Natural killer cell treated with Interleukin-12 subunit alpha and Interleukin-12 subunit beta and Interleukin-15 and Interleukin-18, amount 100 ng/mL, for 72 hours (primary cell): ENCODE data around the gene ROR1. TPM values are rescaled to one million over a fixed set of nuclear protein-coding genes. Genes with fewer than 3 reads are reported as not detected.

ENCODE experiments used
- ATAC-seq, 2 donors: fragments of 150-1000 bp; cut with Tn5 transposase in 1 of 2; sonication (Bioruptor Pico), chemical (Tn5 transposase) in 1 of 2; 2 replicates each; pipeline ENCODE4 v1.10.0; 2021
- DNase-seq: peaks from one replicate; pipeline ENCODE4 v3.0.0; 2022; ENCODE audit warnings: low spot score
- H3K27ac Mint-ChIP-seq, 2 donors: 1 replicate in 1 of 2; 2 replicates in 1 of 2; pipeline ENCODE4 v1.8.0; 2022; ENCODE audit warnings: mixed read lengths in 2 of 2, mild to moderate bottlenecking in 1 of 2, moderate library complexity in 1 of 2
- H3K27me3 Mint-ChIP-seq, 2 donors: 1 replicate in 1 of 2; 2 replicates in 1 of 2; pipeline ENCODE4 v1.8.0; 2022; ENCODE audit warnings: mixed read lengths in 2 of 2
- H3K36me3 Mint-ChIP-seq: one replicate; pipeline ENCODE4 v1.8.0; 2022; ENCODE audit warnings: mixed read lengths
- H3K4me1 Mint-ChIP-seq, 2 donors: 1 replicate in 1 of 2; 2 replicates in 1 of 2; pipeline ENCODE4 v1.8.0; 2022; ENCODE audit warnings: low read depth in 2 of 2, mixed read lengths in 2 of 2, mild to moderate bottlenecking in 1 of 2
- H3K4me3 Mint-ChIP-seq: one replicate; pipeline ENCODE4 v1.8.0; 2022; ENCODE audit warnings: mixed read lengths
- H3K9me3 Mint-ChIP-seq: 2 replicates; pipeline ENCODE4 v1.8.0; 2022; ENCODE audit warnings: mixed read lengths
- total RNA-seq, 2 donors: library from RNA; stranded (reverse); gene quantifications; one replicate each; pipeline ENCODE4 v1.2.3, GENCODE V29; 2022

Gene ROR1
- total RNA-seq, 2 donors from 2014 or later, result 0.38 TPM; not detected in 1

- Mint-ChIP-seq H3K27ac (no peak overlapping the region), H3K27me3 (peaks cover 13 to 22% of the 10 kb centered on the region in 2 donors), H3K4me1 (no peaks in the 10 kb centered on the region), H3K9me3 (no peaks in the 10 kb centered on the region), H3K4me3 (no peak overlapping the region), H3K36me3 (no peaks in the 10 kb centered on the region)
- ATAC-seq, result no peak
- DNase-seq, result no peak
These were observed 53.8 kb downstream of the ROR1 start for GRCh38 chr1:63827411-63828321.

- Mint-ChIP-seq H3K4me1 (no peaks in the 10 kb centered on the region), H3K36me3 (no peaks in the 10 kb centered on the region), H3K4me3 (no peak overlapping the region), H3K9me3 (no peaks in the 10 kb centered on the region), H3K27me3 (peaks cover 10 to 22% of the 10 kb centered on the region in 2 donors), H3K27ac (no peak overlapping the region)
- ATAC-seq (no peak), DNase-seq (no peak)
These were observed 54.7 kb downstream of the ROR1 start for GRCh38 chr1:63828322-63829044.

- no peak overlapping the region for H3K4me3 Mint-ChIP-seq
- no peak for ATAC-seq
- no peak overlapping the region for H3K27ac Mint-ChIP-seq
- no peaks in the 10 kb centered on the region for H3K9me3 Mint-ChIP-seq
- DNase-seq, result no peak
- no peaks in the 10 kb centered on the region for H3K4me1 Mint-ChIP-seq
- no peaks in the 10 kb centered on the region for H3K36me3 Mint-ChIP-seq
- peaks cover 14 to 30% of the 10 kb centered on the region in 2 donors for H3K27me3 Mint-ChIP-seq
These were observed 55.8 kb downstream of the ROR1 start for GRCh38 chr1:63829349-63830327.

GRCh38 chr1:63831409-63831808 is 57.6 kb downstream of the ROR1 start:
- no peaks in the 10 kb centered on the region for H3K4me1 Mint-ChIP-seq
- H3K36me3 Mint-ChIP-seq, result no peaks in the 10 kb centered on the region
- no peak overlapping the region for H3K4me3 Mint-ChIP-seq
- H3K27ac Mint-ChIP-seq, result no peak overlapping the region
- H3K9me3 Mint-ChIP-seq, result no peaks in the 10 kb centered on the region
- H3K27me3 Mint-ChIP-seq, result peaks cover 19 to 25% of the 10 kb centered on the region in 2 donors
- no peak for DNase-seq
- ATAC-seq, result no peak

GRCh38 chr1:63833363-63834119 is 59.7 kb downstream of the ROR1 start:
- H3K36me3 Mint-ChIP-seq, result no peaks in the 10 kb centered on the region
- no peak overlapping the region for H3K27ac Mint-ChIP-seq

GRCh38 chr1:63835128-63835527 is 61.3 kb downstream of the ROR1 start:
- no peaks in the 10 kb centered on the region for H3K9me3 Mint-ChIP-seq
- no peak overlapping the region for H3K4me3 Mint-ChIP-seq
- no peak overlapping the region for H3K27ac Mint-ChIP-seq

More at GRCh38 chr1:63833363-63834119, 59.7 kb downstream of the ROR1 start:
- H3K4me3 Mint-ChIP-seq, result no peak overlapping the region
- H3K27me3 Mint-ChIP-seq, result peaks cover 21 to 34% of the 10 kb centered on the region in 2 donors
- H3K9me3 Mint-ChIP-seq, result no peaks in the 10 kb centered on the region
- DNase-seq, result no peak
- no peaks in the 10 kb centered on the region for H3K4me1 Mint-ChIP-seq
- no peak for ATAC-seq

DNA sequence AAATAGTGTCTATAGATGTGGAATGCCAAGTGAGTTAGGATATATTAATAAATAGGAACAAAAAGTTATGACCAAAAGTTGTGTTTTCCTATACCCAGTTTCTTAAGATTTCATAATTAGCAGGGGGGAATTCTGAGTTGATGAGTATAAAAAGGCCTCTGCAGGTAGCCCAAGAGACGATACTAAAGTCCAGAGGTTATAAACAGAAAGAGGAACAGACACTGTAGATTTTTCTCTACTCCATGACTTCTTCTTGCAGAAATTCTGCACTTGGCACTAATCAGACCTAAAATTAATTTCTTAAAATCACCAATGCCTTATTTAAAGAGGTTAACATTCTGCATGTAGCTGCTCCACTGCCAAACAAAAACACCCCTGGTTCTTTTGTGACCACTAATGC is 62.6 kb downstream of the ROR1 start:
- Mint-ChIP-seq H3K9me3 (no peaks in the 10 kb centered on the region), H3K27ac (no peak overlapping the region), H3K36me3 (no peaks in the 10 kb centered on the region), H3K4me3 (no peak overlapping the region), H3K4me1 (no peaks in the 10 kb centered on the region), H3K27me3 (peaks cover 12 to 23% of the 10 kb centered on the region in 2 donors)
- DNase-seq, result no peak
- no peak for ATAC-seq

More at GRCh38 chr1:63835128-63835527, 61.3 kb downstream of the ROR1 start:
- peaks cover 12 to 23% of the 10 kb centered on the region in 2 donors for H3K27me3 Mint-ChIP-seq
- ATAC-seq (no peak), DNase-seq (no peak)
- H3K4me1 Mint-ChIP-seq, result no peaks in the 10 kb centered on the region
- H3K36me3 Mint-ChIP-seq, result no peaks in the 10 kb centered on the region

- Mint-ChIP-seq H3K36me3 (no peaks in the 10 kb centered on the region), H3K27ac (no peak overlapping the region), H3K4me1 (no peaks in the 10 kb centered on the region), H3K9me3 (no peaks in the 10 kb centered on the region), H3K27me3 (peaks cover 12 to 23% of the 10 kb centered on the region in 2 donors), H3K4me3 (no peak overlapping the region)
- ATAC-seq, result no peak
- DNase-seq, result no peak
These were observed 63.0 kb downstream of the ROR1 start for GRCh38 chr1:63836830-63837229.

DNA sequence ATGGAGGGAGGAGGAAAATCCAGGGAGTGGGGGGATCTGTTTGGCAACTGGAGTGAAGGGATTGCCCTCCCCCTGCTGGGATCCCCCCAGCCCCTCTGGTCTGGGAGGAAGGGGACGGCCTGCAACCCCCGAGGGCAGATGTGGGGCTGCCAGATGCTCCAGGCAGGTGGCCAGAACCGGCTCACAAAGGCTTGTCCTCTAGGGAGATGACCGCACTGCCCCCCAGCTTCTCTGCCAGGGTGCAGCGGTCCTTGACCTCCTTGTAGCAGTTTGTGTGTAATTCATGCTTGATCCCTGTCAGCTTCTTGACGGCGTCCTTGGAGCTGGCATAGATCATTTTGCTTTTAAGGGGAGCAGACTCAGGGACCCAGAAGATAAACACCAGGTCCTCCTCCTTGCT is 69.2 kb downstream of the ROR1 start:
- Mint-ChIP-seq H3K9me3 (no peaks in the 10 kb centered on the region), H3K4me3 (no peak overlapping the region), H3K36me3 (no peaks in the 10 kb centered on the region), H3K4me1 (no peaks in the 10 kb centered on the region), H3K27me3 (peaks cover 7 to 8% of the 10 kb centered on the region in 2 donors), H3K27ac (no peak overlapping the region)
- no peak for DNase-seq
- no peak for ATAC-seq

- no peaks in the 10 kb centered on the region for H3K36me3 Mint-ChIP-seq
- DNase-seq (no peak), ATAC-seq (no peak)
- H3K4me1 Mint-ChIP-seq, result no peaks in the 10 kb centered on the region
- peaks cover 7 to 8% of the 10 kb centered on the region in 2 donors for H3K27me3 Mint-ChIP-seq
- no peaks in the 10 kb centered on the region for H3K9me3 Mint-ChIP-seq
- no peak overlapping the region for H3K4me3 Mint-ChIP-seq
- H3K27ac Mint-ChIP-seq, result no peak overlapping the region
These were observed 70.1 kb downstream of the ROR1 start for GRCh38 chr1:63843884-63844283.

GRCh38 chr1:63845346-63845745 is 71.5 kb downstream of the ROR1 start:
- no peak for ATAC-seq
- Mint-ChIP-seq H3K36me3 (no peaks in the 10 kb centered on the region), H3K9me3 (no peaks in the 10 kb centered on the region), H3K27ac (no peak overlapping the region), H3K4me1 (no peaks in the 10 kb centered on the region), H3K27me3 (peaks cover 7 to 8% of the 10 kb centered on the region in 2 donors), H3K4me3 (no peak overlapping the region)
- DNase-seq, result no peak

- Mint-ChIP-seq H3K9me3 (no peaks in the 10 kb centered on the region), H3K4me1 (no peaks in the 10 kb centered on the region), H3K4me3 (no peak overlapping the region), H3K27ac (no peak overlapping the region), H3K36me3 (no peaks in the 10 kb centered on the region), H3K27me3 (peaks cover 4 to 15% of the 10 kb centered on the region in 2 donors)
- no peak for ATAC-seq
- DNase-seq, result no peak
These were observed 73.6 kb downstream of the ROR1 start for GRCh38 chr1:63847308-63847910.
